Endothelial cell of umbilical vein (primary cell): Measurements from ENCODE around the gene TRERF1.

Source experiments
- JUN ChIP-seq: IDR thresholded peaks from 2 replicates; pipeline ENCODE4 v1.6.1; 2011; ENCODE audit warnings: borderline replicate concordance, low read depth; ENCODE audit not compliant: insufficient read length, insufficient read depth
- POLR2AphosphoS5 ChIP-seq: IDR thresholded peaks from 2 replicates; pipeline ENCODE4 v1.6.1; 2012; ENCODE audit warnings: low read depth, mild to moderate bottlenecking, control low read depth, low read length, moderate library complexity; ENCODE audit not compliant: insufficient read depth
- TF ChIP-seq, protein P1 (sequence below), 2 donors: IDR thresholded peaks; 1 replicate in 1 of 2; 2 replicates in 1 of 2; pipeline ENCODE4 v1.5.1; 2011; ENCODE audit warnings: low read length in 2 of 2, mild to moderate bottlenecking in 2 of 2, moderate library complexity in 2 of 2, control low read depth in 1 of 2, inconsistent platforms in 1 of 2, low read depth in 1 of 2; ENCODE audit not compliant: insufficient read depth in 1 of 2; ENCODE audit errors: extremely low read depth in 1 of 2

DNA sequence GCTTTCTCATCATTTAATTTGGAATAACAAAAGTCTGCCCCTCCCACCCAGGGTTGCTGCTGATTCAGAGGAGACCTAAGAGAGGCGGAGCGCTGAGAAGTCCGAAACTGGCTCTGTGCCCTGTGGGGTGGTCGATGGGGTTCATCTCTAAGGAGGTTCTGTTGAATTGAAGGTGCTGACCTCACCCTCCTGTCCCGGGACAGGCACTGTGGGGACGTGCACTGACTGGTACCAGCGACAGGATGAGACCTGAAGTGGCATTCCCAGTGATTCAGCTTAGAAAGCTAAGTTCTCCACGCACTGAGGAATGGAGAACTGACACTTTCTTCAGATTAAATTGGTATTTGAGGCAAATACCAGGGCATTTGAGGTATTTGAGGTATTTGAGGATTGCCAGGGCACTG is 258.2 kb downstream of the TRERF1 start:
- TF ChIP-seq POLR2AphosphoS5 (no peak), JUN (no peak)
- TF ChIP-seq, protein P1, sequence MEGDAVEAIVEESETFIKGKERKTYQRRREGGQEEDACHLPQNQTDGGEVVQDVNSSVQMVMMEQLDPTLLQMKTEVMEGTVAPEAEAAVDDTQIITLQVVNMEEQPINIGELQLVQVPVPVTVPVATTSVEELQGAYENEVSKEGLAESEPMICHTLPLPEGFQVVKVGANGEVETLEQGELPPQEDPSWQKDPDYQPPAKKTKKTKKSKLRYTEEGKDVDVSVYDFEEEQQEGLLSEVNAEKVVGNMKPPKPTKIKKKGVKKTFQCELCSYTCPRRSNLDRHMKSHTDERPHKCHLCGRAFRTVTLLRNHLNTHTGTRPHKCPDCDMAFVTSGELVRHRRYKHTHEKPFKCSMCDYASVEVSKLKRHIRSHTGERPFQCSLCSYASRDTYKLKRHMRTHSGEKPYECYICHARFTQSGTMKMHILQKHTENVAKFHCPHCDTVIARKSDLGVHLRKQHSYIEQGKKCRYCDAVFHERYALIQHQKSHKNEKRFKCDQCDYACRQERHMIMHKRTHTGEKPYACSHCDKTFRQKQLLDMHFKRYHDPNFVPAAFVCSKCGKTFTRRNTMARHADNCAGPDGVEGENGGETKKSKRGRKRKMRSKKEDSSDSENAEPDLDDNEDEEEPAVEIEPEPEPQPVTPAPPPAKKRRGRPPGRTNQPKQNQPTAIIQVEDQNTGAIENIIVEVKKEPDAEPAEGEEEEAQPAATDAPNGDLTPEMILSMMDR (IDR thresholded peaks at IDR 0.05; ENCODE audit: extremely low read depth in 1 of 2, insufficient read depth in 1 of 2, low read depth in 1 of 2, low read length in 2 of 2) = no peak
